Stimulated activated CD4-positive, alpha-beta T cell treated with anti-CD3 and anti-CD28 coated beads, Interleukin-1b, Interleukin-23, amount 100 ng/mL, for 48 hours (primary cell): ENCODE measurements around the gene RNFT2.
"Not testable (repeated sequence)": the region's sequence is repeated elsewhere in the genome, so short reads cannot be mapped to it uniquely, and the experiment has no call there.

ENCODE experiments used
- DNase-seq: peaks from one replicate; pipeline ENCODE4 v3.0.0-alpha.2; 2020

Gene RNFT2

DNA sequence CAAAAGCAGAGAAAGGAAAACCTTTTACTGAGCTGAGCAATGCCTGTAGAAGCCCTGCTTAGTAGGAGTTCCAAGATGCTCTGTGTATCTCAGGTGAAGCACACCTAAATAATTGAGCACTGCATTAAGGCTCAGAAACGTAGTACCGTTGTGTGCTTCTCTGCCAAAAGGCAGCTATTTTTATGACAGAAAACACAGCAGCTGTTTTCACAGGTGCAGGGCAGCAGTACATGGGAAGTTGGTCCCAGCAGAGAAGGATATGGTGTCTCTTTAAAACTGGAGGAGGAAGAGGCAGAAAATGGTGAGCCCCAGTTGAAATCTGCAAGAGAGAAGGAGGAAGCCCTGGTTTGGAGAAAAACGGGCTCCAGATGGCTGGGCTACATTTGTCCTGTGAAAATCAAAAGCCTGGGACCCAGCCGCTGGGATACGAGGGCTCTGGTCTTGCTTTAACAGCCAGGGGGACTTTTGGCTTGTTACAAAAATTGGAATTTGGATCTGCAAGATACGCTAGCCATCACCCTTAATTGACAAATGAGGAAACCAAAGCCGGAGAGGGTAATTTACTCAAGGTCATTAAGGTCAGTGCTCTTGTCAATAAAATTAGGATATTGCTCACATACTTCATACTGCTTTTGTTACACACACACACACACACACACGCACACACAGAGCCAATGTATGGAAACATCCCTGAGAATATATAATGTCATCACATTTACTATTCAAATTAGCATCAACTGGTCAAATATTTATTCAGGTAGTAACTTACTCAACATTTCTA, 27.6 kb upstream of the RNFT2 start:
- DNase-seq, result no peak

DNA sequence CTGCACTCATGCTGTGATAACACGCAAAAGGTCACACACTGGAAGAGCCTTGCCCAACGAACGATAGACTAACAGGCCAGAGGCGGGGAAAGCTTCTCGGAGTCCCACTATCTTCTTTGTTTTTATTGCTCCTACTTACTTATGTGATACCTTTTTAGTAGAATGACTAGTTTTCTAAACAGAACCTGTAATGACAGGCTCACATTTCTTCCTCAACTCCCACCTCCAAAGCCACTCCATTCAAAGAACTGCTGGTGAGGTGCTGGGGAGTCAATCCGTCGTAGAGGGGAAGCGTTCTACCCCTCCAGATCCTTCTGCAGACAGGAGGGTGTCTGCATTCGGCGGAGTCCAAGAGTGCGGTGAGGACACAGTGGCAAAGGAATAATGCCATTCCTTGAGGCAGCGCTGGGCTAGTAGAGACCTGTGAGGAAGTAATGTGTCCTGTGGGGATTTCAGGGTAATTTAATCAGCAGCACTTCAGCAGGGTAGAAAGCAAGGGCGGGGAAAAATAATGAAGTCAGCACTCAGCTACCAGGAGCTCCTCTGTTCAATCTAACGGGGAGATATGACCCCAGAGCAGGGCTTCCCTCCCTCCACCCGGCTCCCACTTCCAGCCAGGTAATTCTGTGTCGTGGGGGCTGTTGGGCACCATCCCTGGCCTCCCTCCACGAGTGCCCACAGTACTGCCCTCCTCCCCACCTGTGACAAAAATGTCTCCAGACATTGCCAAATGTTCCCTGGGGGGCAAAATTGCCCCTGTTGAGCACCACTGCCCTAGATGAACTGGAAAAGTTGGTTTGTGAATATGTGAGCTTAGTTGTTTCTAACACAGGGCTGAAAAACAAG, 25.4 kb upstream of the RNFT2 start:
- no peak for DNase-seq

DNA sequence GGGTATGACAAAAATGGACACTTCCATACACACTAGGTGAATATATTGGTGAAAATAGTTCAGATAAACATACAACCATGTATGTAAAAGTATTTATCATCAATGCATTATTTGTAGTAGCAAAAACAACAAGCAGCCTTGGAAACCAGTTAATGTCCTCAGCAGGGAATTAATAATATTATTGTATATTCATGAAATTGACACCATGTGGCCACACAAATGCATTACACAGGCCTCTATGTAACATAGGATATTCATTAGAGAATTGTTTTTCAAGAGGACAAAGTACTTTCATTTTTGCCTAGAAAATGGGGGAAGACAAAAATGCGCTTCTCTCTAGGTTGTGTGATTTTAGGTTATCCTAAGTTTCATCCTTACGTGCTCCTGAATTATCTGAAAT, 24.6 kb upstream of the RNFT2 start:
- no peak for DNase-seq

DNA sequence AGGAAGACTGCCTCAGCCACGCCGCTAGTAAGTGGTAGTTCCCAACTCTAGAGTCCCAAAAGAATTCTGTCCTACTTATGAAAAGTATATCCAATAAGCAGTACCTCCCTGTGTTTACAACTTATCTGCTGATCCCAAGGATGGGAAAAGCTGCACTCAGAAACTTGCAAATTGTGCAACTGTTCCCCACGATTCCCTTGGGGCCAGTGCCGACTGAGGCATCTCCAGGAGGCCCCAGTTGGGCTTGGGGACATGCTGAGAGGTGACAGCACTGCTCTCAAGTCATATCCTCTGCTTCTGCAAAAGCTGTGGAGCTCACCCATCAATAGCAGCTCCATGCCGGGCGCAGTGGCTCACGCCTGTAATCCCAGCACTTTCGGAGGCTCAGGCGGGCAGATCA, 23.9 kb upstream of the RNFT2 start:
- no peak for DNase-seq

DNA sequence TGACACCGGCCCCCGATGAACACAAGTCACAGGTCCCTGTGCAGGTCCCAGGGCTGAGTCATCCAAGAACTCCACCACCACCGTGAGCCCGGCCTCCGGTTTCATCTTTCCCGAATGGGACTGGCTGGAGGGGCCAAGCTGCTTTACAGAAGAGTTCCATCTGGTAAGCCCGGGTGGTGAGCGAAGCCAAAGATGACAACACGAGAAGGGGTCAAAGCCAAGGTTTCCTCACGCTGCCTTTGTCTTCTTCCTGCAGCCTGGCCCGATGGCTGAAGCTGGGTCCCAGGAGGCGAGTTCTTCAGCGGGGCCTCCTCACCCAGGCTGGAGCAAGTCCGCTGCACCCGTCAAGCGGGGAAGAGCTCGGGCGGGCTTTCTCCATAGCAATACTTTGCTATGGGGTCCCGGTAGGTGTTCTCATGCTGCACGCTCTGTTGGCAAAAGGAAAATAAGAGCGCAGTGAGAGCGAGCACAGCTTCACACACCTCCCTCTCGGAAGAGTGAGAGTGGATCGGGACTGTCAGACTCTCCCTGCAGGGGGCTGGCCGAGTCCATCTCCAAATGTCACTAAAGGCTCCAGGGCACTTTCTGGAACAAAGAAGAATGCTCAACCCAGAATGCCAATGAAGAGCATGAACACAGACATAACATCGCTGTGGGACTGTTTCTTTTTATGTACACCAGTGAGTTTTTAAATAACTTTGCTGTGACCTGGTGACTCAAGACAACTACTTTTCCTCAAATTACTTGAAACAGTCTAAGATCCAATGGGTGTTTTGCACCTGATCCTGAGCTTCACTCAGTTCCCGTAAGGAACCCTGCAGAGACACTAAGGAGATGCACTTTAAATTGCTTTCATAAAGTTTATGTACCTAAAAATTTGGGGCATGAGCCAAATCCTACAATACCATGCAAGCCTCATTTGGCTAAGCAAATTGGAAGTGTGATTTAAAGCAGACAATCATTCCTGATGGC, 20.4 kb upstream of the RNFT2 start:
- no peak for DNase-seq

DNA sequence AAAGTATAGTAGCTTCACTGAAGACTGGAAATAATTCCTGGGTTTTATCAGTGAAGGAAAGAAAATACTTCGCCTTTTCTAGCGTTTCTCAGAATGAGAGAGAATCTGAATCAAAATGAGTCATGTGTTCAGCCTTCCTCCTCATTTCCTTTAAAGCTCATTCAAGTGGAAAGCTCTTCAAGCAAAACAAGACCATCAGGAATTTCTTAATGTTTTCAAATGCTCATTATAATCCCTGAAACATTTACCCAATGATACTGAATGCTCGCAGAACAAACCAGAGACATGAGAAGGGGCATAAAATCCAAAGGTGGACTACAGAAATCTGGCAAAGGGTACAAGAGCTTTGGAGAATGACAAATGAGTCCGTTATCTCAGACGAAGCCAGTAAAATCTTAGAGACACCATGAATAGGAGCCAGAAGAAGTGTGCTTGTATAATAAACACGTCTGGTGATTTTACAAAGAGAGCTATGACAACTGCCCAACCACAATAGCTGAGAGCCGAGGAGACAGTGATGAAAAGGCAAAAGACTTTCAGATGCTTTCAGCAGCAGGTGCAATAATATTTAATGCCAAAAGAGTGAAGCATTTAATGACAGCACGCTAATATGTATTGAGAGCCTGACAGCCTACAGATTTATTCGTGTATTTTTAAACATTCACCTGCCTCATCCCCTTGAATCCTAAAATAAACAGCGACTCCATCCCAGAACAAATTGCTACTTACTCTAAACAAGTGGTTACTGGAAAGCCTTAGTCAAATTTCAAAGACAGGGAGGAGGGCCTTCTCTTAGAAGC, 19.3 kb upstream of the RNFT2 start:
- no peak for DNase-seq

DNA sequence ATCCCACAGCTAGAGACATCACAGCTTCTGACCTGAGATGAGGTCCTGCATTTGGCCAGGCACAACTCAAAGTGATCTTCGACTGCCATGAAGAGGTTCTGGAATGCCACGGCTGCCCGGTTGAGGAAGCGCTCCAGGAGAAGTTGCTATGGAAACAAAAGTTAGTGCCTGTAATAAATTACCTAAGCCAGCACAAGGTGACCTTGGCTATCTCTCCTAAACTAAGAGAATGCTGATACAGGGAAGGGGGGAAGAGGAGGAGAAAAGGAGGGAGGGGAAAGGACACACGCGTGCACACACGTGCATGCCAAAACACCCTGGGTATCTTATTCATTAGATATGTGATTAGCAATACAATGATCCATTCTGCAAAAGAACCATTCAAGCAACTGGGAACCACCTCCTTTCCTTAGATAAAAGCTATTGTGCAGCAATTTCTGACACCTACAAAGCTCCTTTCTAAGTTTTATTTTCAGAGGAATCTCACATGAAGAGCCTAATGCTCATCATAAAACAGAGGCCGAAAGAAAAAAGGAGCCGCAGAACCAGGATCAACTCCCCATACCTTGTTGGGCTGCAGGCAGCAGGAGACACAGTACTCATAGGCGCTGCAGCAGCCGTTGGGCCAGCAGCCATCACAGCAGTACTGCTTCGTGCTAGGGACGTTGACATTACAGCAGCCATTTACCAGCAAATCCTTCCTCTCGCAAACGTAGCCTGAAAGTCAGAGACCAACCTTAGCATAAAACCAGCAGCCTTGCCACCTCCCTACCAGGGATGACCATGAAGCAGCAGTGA, 18.2 kb upstream of the RNFT2 start:
- DNase-seq, result no peak

DNA sequence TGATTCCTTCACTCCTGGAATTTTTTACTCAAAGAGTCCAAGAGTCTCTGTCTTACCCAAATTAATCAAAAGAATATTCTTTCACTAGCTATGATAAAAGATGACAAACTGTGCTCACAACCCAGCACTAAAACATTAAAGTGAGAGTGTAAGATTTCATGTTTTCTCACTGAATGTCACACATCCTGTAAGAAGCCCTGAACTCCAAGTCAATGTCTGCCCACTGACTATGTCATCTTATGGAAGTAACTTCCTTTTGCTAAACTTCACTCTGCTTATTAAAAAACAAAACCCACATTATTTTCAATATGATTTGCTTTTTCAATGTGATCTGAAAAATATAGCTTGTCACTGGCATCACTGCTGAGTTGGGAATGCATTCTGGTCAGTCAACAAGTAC, 15.9 kb upstream of the RNFT2 start:
- DNase-seq, result no peak

DNA sequence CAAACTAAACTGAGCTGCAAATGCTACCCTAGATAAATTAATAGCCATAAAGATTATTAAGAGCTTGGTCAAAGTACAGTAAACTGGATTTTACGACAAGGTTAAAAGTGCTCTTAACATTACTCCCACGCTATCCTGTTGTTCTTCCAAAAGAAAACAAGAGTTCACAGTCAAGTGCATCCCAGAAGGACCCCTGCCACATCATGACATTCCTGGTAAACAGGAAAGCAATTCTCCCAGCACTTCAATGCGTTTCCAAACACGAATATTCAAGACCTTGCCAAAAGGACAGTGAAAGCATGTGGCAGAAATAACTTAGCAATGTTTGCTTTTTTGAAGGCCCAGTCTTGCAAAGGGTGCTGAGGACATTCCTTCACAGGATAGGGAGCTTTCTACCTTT, 11.4 kb upstream of the RNFT2 start:
- DNase-seq, result no peak

DNA sequence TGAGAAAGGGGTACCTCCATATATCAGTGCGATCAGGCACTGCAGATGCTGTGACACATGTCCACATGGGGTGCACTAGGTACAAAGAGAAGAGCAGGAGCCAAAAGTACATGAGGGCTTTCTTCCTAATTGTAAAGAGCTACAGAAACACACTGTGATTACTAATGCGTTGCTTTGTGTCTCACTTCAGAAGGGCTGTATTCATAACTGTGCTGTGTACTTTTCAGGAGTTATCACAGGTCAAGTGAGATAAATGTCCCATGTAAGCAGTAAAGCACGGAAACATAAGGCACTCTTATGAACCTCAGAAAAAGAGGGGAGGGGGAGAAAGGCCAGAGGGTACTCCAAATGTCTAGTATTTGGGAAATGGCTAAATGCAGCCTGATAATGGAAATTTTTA, 10.9 kb upstream of the RNFT2 start:
- DNase-seq, result no peak

DNA sequence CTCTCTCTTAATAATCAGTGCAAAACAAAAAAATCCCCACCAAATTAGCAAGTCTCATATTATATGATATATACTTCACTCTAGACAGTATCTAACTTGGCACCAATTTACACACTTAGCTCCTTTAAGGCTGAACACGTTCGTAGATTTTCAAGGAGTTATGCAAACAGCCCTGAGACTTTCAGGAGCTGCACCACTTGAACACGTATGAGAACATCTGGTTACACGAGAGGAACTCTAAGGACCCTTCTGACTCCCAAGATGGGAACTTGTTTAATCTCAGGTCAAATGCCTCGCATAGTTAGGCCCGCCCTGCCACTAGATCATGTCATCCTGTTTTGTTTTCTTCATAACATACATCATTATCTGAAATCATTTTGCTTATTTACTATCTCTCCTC, 10.2 kb upstream of the RNFT2 start:
- no peak for DNase-seq

DNA sequence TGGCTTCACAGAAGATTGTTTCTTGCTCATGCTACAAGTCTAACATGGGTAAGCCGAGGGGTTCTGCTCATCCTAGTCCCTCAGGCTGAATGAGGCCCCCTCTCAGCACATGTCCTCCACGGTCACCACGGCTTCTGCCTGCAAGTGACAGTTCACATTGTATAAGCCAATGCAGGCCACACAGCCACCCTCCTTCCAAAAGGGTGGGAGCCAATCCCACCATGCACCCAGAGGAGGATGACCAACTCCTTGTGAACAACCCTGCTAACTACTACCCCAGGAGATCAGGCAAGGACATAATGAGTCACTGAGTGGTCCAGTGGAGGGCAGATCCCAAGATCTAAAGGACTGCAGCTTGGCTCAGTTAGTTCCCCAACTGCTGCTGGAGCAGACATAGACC, 6.3 kb upstream of the RNFT2 start:
- no peak for DNase-seq

DNA sequence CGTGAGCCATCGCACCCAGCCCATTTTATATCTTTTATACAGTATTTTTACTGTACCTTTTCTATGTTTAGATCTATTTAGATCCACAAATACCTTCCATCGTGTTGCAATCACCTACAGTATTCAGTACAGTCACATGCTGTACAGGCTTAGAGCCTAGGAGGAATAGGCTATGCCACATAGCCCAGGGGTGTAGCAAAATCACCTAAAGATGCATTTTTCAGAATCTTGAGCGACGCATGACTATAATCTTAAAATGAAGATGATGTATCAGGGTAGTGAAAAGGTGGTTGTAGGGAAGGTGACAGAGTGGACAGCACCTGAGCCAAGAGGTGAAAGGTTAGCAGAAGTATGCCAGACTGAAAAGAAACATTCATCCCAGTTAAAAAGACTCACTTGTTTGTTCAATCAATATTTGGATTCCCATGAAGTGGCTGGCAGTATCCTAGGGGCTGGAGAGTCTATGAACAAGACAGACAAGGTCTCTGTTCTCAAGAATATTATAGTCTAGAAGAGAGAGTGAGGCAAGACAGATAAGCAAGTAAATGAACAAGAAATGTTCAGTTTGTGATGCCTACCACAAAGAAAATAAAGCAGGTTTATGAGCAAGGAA, 3.9 kb upstream of the RNFT2 start:
- no peak for DNase-seq

DNA sequence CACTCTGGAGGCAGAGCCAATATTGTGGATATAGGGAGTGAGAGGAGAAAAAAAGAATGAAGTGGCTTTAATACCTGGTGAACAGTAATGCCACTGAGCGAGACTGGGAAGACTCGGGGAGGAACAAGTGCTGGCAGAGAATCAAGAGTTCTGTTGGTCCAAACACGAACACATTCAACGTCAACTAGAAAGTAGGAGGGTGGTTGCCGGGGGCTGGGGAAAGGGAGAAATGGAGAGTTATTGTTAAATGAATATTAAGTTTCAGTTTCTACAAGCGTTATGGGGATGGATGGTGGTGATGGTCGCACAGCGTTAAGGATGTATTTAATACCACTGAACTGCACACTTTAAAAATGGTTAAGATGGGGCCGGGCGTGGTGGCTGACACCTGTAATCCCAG, 3.0 kb upstream of the RNFT2 start:
- no peak for DNase-seq

DNA sequence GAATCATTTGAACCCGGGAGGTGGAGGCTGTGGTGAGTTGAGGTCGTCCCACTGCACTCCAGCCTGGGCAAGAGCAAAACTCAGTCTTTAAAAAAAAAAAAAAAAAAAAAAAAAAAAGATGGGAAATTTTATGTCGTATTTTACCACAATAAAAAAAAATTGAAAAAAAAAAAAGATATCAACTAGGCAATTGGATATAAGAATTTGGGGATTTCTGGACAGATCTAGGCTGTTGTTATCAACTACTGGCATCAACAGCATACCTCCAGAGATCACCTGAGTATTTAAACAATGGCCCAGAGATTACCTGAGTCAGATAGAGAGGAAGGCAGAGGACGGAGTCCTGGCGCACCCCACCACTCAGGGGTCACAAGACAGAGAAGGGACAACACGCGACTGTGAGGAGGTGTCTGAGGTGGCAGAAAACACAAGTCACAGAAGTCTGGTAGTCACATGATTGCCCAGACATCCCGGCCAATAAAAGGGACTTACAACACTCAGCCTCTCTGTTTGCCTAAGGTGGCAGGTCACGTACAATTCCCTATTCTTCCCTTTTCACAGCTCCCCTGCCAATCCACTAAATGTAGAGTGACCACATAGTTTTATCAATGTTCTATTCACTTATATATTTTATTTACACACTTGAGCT, 2.0 kb upstream of the RNFT2 start:
- DNase-seq, result no peak

DNA sequence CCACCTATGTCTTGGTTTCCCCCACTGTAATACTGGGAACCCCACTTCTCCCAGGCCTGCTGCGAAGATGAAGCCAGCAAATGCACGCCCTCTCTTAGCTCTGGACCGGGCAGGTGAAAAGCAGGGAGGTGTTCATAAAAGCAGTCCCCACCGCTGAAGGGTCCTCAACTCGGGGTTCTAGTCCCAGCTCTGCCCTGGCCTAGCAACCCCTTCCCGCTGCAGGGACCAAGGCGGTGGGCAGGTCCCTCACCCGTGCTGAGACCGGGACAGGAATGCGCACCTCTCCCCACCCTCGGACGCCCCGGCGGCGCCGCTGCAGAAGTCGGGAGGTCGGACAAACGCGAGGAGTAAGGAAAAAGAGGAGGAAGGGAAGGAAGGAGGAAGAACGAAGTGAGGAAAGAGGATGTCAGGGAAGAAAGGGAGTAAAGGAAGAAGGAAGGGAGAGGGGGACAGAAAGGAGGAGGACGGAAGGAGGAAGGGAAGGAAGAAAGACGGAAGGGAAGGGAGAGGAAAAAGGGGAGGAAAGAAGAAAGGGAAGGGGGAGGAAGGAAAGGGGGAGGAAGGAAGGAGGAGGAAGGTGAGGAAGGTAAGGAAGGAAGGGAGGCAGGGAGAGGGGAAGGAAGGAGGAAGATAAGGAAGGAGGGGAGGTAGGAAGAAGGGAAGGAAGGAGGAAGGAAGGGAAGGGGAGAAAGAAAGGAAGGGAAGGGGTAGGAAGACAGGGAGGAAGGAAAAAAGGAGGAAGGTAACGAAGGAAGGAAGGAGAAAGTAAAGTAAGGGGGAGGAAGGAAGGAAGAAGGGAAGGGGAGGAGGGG, 947 bp upstream of the RNFT2 start:
- no peak for DNase-seq

DNA sequence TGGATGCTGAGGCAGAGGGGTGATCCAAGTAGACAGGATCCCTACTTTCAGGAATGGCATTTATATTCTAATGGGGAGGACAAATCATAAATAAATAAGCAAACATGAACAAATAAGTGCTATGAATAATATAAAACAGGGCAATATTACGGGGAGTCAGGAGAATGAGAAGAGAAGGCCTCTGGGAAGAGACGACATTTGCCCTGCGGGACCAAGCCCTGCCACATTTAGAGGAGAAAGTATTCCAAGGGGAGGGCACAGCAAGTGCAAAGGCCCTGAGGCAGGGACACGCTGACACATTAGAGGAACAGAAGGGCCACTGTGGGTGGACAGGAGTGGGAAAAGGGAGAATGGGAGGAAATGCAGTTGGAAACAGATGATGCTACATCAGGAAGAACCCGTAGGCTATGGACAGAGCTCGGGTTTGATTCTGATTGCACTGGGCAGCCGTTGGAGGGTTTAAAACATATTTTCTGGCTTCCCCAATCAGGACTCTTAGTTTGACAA, 1.3 kb downstream of the RNFT2 start:
- DNase-seq, result no peak

DNA sequence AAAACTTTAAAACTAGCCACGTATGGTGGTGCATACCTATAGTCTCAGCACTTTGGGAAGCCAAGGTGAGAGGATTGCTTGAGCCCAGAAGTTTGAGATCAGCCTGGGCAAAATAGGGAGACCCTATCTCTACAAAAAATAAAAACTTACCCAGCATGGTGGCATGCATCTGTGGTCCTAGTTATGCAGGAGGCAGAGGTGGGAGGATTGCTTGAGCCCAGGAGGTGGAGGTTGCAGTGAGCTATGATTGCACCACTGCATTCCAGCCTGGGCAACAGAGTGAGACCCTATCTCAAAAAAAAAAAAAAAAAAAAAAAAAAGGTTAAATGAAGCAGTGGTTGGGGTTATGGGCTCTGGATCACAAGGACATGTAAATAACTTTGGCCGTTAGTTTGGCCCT, 4.7 kb downstream of the RNFT2 start:
- DNase-seq, result not testable (repeated sequence)

DNA sequence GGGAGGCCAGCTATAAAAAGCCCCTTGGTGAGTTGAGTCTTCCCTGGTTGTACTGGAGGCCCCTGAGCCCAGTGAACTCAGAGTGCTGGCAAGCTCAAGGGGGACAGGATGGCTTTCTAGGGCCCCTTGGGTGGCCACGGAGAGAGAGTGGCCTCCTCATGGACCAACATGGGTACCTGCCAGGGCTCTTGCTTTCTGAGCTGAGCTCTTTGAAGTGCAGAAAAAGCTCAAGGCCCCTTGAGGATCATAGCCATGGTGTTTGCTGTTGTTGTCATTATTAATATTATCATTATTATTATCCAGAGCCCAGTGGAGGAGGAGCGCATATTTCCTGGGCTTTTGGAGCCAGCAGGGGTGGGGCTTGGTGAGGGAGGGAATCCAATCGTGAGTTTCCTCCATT, 6.7 kb downstream of the RNFT2 start:
- no peak for DNase-seq
